ENCODE data around the gene SIX3.

- TF ChIP-seq CTCF (IDR thresholded peaks at IDR 0.05) (no peak), POLR2A (IDR thresholded peaks at IDR 0.05) (no peak)
Measured at GRCh38 chr2:44953499-44953883, 12.0 kb downstream of the SIX3 start.

Measured in body of pancreas (tissue), 4 donors.